Esophagus squamous epithelium (tissue), 5 donors: ENCODE data around the gene WT1. TPM values are rescaled to one million over a fixed set of nuclear protein-coding genes. Genes with fewer than 3 reads are reported as not detected.
A peak's percentile ranks its signal among the peaks of the same experiment; 100 is the strongest.
"Not testable (repeated sequence)": the region's sequence is repeated elsewhere in the genome, so short reads cannot be mapped to it uniquely, and the experiment has no call there.

ENCODE experiments used
- DNase-seq: peaks from one replicate; lab custom pipeline; 2025; lab: John Stamatoyannopoulos, UW
- H3K27ac ChIP-seq, 4 donors: fragments of 200-600 bp; sonication (generic); one replicate each; pipeline ENCODE4 v1.5.1; 2016 to 2019; ENCODE audit warnings: mild to moderate bottlenecking in 1 of 4
- H3K27me3 ChIP-seq, 4 donors: fragments of 200-600 bp; sonication (generic); 1 replicate in 3 of 4; 2 replicates in 1 of 4; pipeline versions ENCODE4 v1.5.1 to v1.6.0; 2017 to 2021; ENCODE audit warnings: antibody characterized with exemption in 1 of 4
- H3K36me3 ChIP-seq, 3 donors: fragments of 200-600 bp; sonication (generic); one replicate each; pipeline ENCODE4 v1.5.1; 2016 to 2019
- H3K4me1 ChIP-seq, 3 donors: fragments of 200-600 bp; sonication (generic); one replicate each; pipeline ENCODE4 v1.5.1; 2017 to 2019
- H3K4me3 ChIP-seq, 4 donors: fragments of 200-600 bp; sonication (generic); 1 replicate in 3 of 4; 2 replicates in 1 of 4; pipeline ENCODE4 v1.5.1; 2016 to 2019; ENCODE audit warnings: mild to moderate bottlenecking in 2 of 4, moderate library complexity in 1 of 4
- H3K9me3 ChIP-seq, 3 donors: fragments of 200-600 bp; sonication (generic); one replicate each; pipeline ENCODE4 v1.5.1; 2016 to 2019
- POLR2A ChIP-seq, 4 donors: fragments of 450-650 bp; IDR thresholded peaks; one replicate each; pipeline ENCODE4 v1.6.1; 2017; ENCODE audit warnings: antibody characterized with exemption in 4 of 4, mild to moderate bottlenecking in 4 of 4, moderate library complexity in 3 of 4
- WGBS, 2 donors: methylation state at CpG; one replicate each; pipeline ENCODE4 v1.1.5; 2018; 5-methylcytosine and 5-hydroxymethylcytosine counted together
- intact Hi-C: fragments of 100-400 bp; cut with DNase I; formaldehyde crosslinking; loops from one replicate; pipeline ENCODE4 v1.15.0; 2022
- total RNA-seq, 4 donors: library from RNA; depleted of rRNA; stranded (reverse); fragments of >200 nt; gene quantifications; one replicate each; pipeline ENCODE4 v1.1.0, GENCODE V29; 2016
- TF ChIP-seq, protein P1 (sequence below), 6 experiments: fragments of 450-650 bp in 4 of 6; fragments of 200-600 bp in 2 of 6; sonication (generic) in 2 of 6; IDR thresholded peaks; one replicate each; pipeline ENCODE4 v1.5.1; 2016 to 2019; ENCODE audit warnings: antibody characterized with exemption in 6 of 6, mild to moderate bottlenecking in 4 of 6, moderate library complexity in 4 of 6
- donor health status: DM: yes; HTN: yes; CAD: no.

WT1 gene
- total RNA-seq = not detected

GRCh38 chr11:32435511-32435941, at the start of gene WT1:
TSS of gene WT1 (minus strand) at chr11:32435539.
- no peak for TF ChIP-seq POLR2A (IDR thresholded peaks at IDR 0.05)
- TF ChIP-seq, protein P1, sequence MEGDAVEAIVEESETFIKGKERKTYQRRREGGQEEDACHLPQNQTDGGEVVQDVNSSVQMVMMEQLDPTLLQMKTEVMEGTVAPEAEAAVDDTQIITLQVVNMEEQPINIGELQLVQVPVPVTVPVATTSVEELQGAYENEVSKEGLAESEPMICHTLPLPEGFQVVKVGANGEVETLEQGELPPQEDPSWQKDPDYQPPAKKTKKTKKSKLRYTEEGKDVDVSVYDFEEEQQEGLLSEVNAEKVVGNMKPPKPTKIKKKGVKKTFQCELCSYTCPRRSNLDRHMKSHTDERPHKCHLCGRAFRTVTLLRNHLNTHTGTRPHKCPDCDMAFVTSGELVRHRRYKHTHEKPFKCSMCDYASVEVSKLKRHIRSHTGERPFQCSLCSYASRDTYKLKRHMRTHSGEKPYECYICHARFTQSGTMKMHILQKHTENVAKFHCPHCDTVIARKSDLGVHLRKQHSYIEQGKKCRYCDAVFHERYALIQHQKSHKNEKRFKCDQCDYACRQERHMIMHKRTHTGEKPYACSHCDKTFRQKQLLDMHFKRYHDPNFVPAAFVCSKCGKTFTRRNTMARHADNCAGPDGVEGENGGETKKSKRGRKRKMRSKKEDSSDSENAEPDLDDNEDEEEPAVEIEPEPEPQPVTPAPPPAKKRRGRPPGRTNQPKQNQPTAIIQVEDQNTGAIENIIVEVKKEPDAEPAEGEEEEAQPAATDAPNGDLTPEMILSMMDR (IDR thresholded peaks at IDR 0.05) = no peak
- Histone ChIP-seq H3K27me3 (peaks cover 25 to 100% (median 55%) of the 10 kb centered on the region in 4 donors), H3K9me3 (no peaks in the 10 kb centered on the region), H3K27ac (no peak within 1 kb of the TSS), H3K36me3 (no peaks in the 10 kb centered on the region), H3K4me1 (peaks cover 9 to 74% (median 12%) of the 10 kb centered on the region in 3 donors), H3K4me3 (peak within 1 kb of the TSS in 2 of 4 donors; percentile 27 to 48)
- intact Hi-C loops = no loop called here
- WGBS, 2 donors = 9% methylated on average over 6 of the region's 25 CpGs; no CpG with 5 or more reads in 1 of the 2 donors
- no peak for DNase-seq

GRCh38 chr11:32479291-32479690, 44.0 kb upstream of the WT1 start:
- Histone ChIP-seq H3K4me3 (no peak overlapping the region), H3K27ac (no peak overlapping the region), H3K36me3 (no peaks in the 10 kb centered on the region), H3K9me3 (no peaks in the 10 kb centered on the region), H3K4me1 (no peaks in the 10 kb centered on the region), H3K27me3 (no peaks in the 10 kb centered on the region)
- intact Hi-C loops = no loop called here
- TF ChIP-seq POLR2A (IDR thresholded peaks at IDR 0.05) = no peak
- TF ChIP-seq, protein P1 (IDR thresholded peaks at IDR 0.05) = no peak
- WGBS, 2 donors = 62 to 67% methylated on average over 4 of the region's 4 CpGs
- no peak for DNase-seq

DNA sequence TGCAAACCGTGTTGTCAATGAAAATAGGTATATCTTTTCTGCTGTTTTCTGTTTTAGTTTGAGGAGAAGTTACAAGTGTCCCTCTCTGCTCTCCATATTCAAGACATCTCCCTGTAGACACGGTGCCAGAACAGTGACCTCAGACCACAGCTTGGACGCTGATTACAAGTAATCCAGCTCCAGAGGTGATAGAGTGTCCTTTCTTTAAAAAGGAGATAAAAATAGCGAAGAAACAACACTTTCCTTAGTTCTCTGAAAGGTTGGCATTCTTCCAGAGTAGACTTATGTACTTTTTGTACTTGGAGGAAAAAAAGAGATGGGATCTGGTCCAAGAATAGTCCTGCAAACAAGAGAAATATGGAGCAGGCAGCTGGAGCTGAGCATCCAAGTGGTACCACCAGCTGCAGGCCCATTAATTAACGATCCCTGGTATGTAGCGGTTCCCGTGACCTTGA, 43.0 kb upstream of the WT1 start:
- no peak for TF ChIP-seq POLR2A (IDR thresholded peaks at IDR 0.05)
- TF ChIP-seq, protein P1 (IDR thresholded peaks at IDR 0.05) = no peak
- intact Hi-C loops = no loop called here
- H3K9me3 ChIP-seq = no peaks in the 10 kb centered on the region
- 30 to 35% methylated on average over 7 of the region's 7 CpGs for WGBS, 2 donors
- H3K4me3 ChIP-seq = no peak overlapping the region
- DNase-seq = no peak
- no peaks in the 10 kb centered on the region for H3K36me3 ChIP-seq
- no peaks in the 10 kb centered on the region for H3K27me3 ChIP-seq
- no peaks in the 10 kb centered on the region for H3K4me1 ChIP-seq
- no peak overlapping the region for H3K27ac ChIP-seq

DNA sequence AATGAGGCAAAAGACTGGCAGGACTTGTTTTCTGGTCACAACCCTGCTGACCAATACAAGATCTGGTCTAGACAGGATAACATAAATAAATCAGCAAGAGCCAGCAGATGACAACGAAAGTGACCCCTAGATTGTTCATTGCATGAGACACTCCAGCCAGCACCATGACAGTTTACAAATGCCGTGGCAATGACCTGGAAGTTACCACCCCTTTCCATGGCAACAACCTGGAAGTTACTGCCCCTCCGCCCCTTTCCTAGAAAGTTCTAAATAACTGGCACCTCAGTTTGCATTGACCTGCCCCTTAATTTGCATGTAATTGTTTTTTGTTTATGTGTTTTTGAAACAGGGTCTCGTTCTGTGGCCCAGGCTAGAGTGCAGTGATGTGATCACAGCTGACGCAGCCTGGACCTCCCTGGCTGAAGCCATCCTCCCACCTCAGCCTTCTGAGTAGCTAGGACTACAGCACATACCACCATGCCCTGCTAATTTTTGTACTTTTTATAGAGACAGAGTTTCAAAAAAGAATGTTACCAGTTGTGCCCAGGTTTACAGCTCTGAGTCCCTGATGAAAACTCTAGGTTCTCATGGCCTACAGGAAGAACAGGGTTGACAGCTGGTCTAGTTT, 38.1 kb upstream of the WT1 start:
- Histone ChIP-seq H3K27ac (no peak overlapping the region), H3K4me3 (no peak overlapping the region), H3K9me3 (no peaks in the 10 kb centered on the region), H3K4me1 (no peaks in the 10 kb centered on the region), H3K27me3 (no peaks in the 10 kb centered on the region), H3K36me3 (no peaks in the 10 kb centered on the region)
- no peak for TF ChIP-seq POLR2A (IDR thresholded peaks at IDR 0.05)
- TF ChIP-seq, protein P1 (IDR thresholded peaks at IDR 0.05) = no peak
- WGBS, 2 donors = 76% methylated on average over 5 of the region's 5 CpGs
- intact Hi-C loops = no loop called here
- no peak for DNase-seq

- no peak for DNase-seq
- WGBS, 2 donors = 54 to 56% methylated on average over 4 of the region's 4 CpGs
- no peaks in the 10 kb centered on the region for H3K27me3 ChIP-seq
- no peaks in the 10 kb centered on the region for H3K9me3 ChIP-seq
- H3K27ac ChIP-seq = no peak overlapping the region
- intact Hi-C loops = no loop called here
- no peaks in the 10 kb centered on the region for H3K4me1 ChIP-seq
- no peak overlapping the region for H3K4me3 ChIP-seq
- TF ChIP-seq POLR2A (IDR thresholded peaks at IDR 0.05) = no peak
- TF ChIP-seq, protein P1 (IDR thresholded peaks at IDR 0.05) = no peak
- H3K36me3 ChIP-seq = no peaks in the 10 kb centered on the region
Observed at GRCh38 chr11:32472226-32472625, 36.9 kb upstream of the WT1 start.

DNA sequence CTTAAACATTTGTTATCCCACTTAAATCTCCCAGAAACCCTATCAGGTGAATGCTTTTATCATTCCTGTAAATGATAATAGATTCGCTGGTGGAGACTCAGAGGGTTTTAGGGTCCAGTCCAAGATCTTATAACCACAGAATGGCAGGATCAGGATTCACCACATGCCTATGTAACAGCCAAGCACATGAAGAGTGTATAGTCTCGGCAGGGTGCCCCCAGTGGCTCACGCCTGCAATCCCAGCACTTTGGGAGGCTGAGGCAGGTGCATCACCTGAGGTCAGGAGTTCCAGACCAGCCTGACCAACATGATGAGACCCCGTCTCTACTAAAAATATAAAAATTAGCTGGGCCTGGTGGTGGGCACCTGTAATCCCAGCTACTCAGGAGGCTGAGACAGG, 36.2 kb upstream of the WT1 start:
- intact Hi-C loops, DNase-seq: not testable (repeated sequence)
- 66% methylated on average over 4 of the region's 4 CpGs; no CpG with 5 or more reads in 1 of the 2 donors for WGBS, 2 donors

More for the DNA sequence above, 36.2 kb upstream of the WT1 start:
- H3K27ac ChIP-seq, H3K9me3 ChIP-seq, H3K36me3 ChIP-seq, H3K4me3 ChIP-seq, H3K27me3 ChIP-seq, H3K4me1 ChIP-seq: not testable (repeated sequence)
